ENCODE measurements around the gene SLC1A4. TPM values are rescaled to one million over a fixed set of nuclear protein-coding genes. Genes with fewer than 3 reads are reported as not detected.
"Not testable (repeated sequence)": the region's sequence is repeated elsewhere in the genome, so short reads cannot be mapped to it uniquely, and the experiment has no call there.

SLC1A4 gene
- total RNA-seq, 2 experiments from 2014 or later = 15.7 to 16.7 TPM

GRCh38 chr2:64950226-64951160, 38.7 kb upstream of the SLC1A4 start:
- Mint-ChIP-seq H3K9me3 (ENCODE audit: low read depth) (no peaks in the 10 kb centered on the region), H3K27me3 (no peaks in the 10 kb centered on the region), H3K4me1 (peaks cover 26% of the 10 kb centered on the region), H3K4me3 (no peak overlapping the region), H3K36me3 (ENCODE audit: low read depth) (no peaks in the 10 kb centered on the region), H3K27ac (no peak overlapping the region)
- POLR2A ChIA-PET = no interaction called here
- CTCF ChIA-PET = no interaction called here
- no peak for DNase-seq
- intact Hi-C loops (cut with DNase I, micrococcal nuclease) = no loop called here
- ATAC-seq = no peak

GRCh38 chr2:64951306-64951953, 37.8 kb upstream of the SLC1A4 start:
- intact Hi-C loops (cut with DNase I, micrococcal nuclease) = no loop called here
- Mint-ChIP-seq H3K4me1 (peaks cover 16% of the 10 kb centered on the region), H3K27me3 (no peaks in the 10 kb centered on the region), H3K27ac (no peak overlapping the region), H3K9me3 (ENCODE audit: low read depth) (no peaks in the 10 kb centered on the region), H3K36me3 (ENCODE audit: low read depth) (no peaks in the 10 kb centered on the region), H3K4me3 (no peak overlapping the region)
- no peak for ATAC-seq
- ChIA-PET POLR2A (no interaction called here), CTCF (no interaction called here)
- no peak for DNase-seq

- no peak for DNase-seq
- H3K9me3 Mint-ChIP-seq (ENCODE audit: low read depth) = no peaks in the 10 kb centered on the region
- no peaks in the 10 kb centered on the region for H3K27me3 Mint-ChIP-seq
- no peak for ATAC-seq
- CTCF ChIA-PET = no interaction called here
- no peak overlapping the region for H3K4me3 Mint-ChIP-seq
- intact Hi-C loops (cut with DNase I, micrococcal nuclease) = no loop called here
- no peak overlapping the region for H3K27ac Mint-ChIP-seq
- peaks cover 10% of the 10 kb centered on the region for H3K4me1 Mint-ChIP-seq
- H3K36me3 Mint-ChIP-seq (ENCODE audit: low read depth) = no peaks in the 10 kb centered on the region
- POLR2A ChIA-PET = no interaction called here
These were observed 37.1 kb upstream of the SLC1A4 start for GRCh38 chr2:64952096-64952495.

GRCh38 chr2:64952511-64953482, 36.4 kb upstream of the SLC1A4 start:
- Mint-ChIP-seq H3K27ac (no peak overlapping the region), H3K4me1 (peaks cover 4% of the 10 kb centered on the region), H3K27me3 (no peaks in the 10 kb centered on the region), H3K4me3 (no peak overlapping the region), H3K9me3 (ENCODE audit: low read depth) (no peaks in the 10 kb centered on the region), H3K36me3 (ENCODE audit: low read depth) (no peaks in the 10 kb centered on the region)
- POLR2A ChIA-PET = no interaction called here
- ATAC-seq (no peak), DNase-seq (no peak)
- CTCF ChIA-PET = interaction anchor here (1.2 kb wide), 1 partner anchor 14 kb away, joined by 5 read pairs; no protein-coding TSS in a partner anchor
- intact Hi-C loops (cut with DNase I, micrococcal nuclease) = no loop called here

GRCh38 chr2:64955467-64955866, 33.7 kb upstream of the SLC1A4 start:
- POLR2A ChIA-PET = no interaction called here
- H3K36me3 Mint-ChIP-seq (ENCODE audit: low read depth) = no peaks in the 10 kb centered on the region

GRCh38 chr2:64957109-64957903, 31.9 kb upstream of the SLC1A4 start:
- no peaks in the 10 kb centered on the region for H3K36me3 Mint-ChIP-seq (ENCODE audit: low read depth)
- ATAC-seq (no peak), DNase-seq (no peak)
- CTCF ChIA-PET = interaction anchor here (0.7 to 1.4 kb wide), 3 partner anchors 17 to 40 kb away, joined by 3 read pairs; no protein-coding TSS in a partner anchor
- no peak overlapping the region for H3K4me3 Mint-ChIP-seq
- POLR2A ChIA-PET = no interaction called here
- H3K4me1 Mint-ChIP-seq = no peaks in the 10 kb centered on the region
- intact Hi-C loops (cut with DNase I, micrococcal nuclease) = no loop called here
- no peaks in the 10 kb centered on the region for H3K9me3 Mint-ChIP-seq (ENCODE audit: low read depth)
- no peaks in the 10 kb centered on the region for H3K27me3 Mint-ChIP-seq
- H3K27ac Mint-ChIP-seq = no peak overlapping the region

More at GRCh38 chr2:64955467-64955866, 33.7 kb upstream of the SLC1A4 start:
- Mint-ChIP-seq H3K9me3 (ENCODE audit: low read depth) (no peaks in the 10 kb centered on the region), H3K27me3 (no peaks in the 10 kb centered on the region), H3K27ac (no peak overlapping the region), H3K4me3 (no peak overlapping the region), H3K4me1 (no peaks in the 10 kb centered on the region)
- CTCF ChIA-PET = no interaction called here
- no peak for ATAC-seq
- peak; percentile 13 for DNase-seq
- intact Hi-C loops (cut with DNase I, micrococcal nuclease) = no loop called here

- Mint-ChIP-seq H3K9me3 (ENCODE audit: low read depth) (no peaks in the 10 kb centered on the region), H3K27ac (no peak overlapping the region), H3K4me3 (no peak overlapping the region), H3K4me1 (no peaks in the 10 kb centered on the region), H3K36me3 (ENCODE audit: low read depth) (no peaks in the 10 kb centered on the region), H3K27me3 (no peaks in the 10 kb centered on the region)
- DNase-seq (no peak), ATAC-seq (no peak)
- intact Hi-C loops (cut with DNase I, micrococcal nuclease) = no loop called here
- ChIA-PET POLR2A (no interaction called here), CTCF (interaction anchor here (1.4 kb wide), 1 partner anchor 41 kb away, joined by 3 read pairs; no protein-coding TSS in a partner anchor)
These were observed 30.6 kb upstream of the SLC1A4 start for GRCh38 chr2:64958556-64958955.

- intact Hi-C loops (cut with DNase I, micrococcal nuclease) = no loop called here
- H3K27ac Mint-ChIP-seq = no peak overlapping the region
- no peaks in the 10 kb centered on the region for H3K27me3 Mint-ChIP-seq
- ATAC-seq = no peak
- H3K36me3 Mint-ChIP-seq (ENCODE audit: low read depth) = no peaks in the 10 kb centered on the region
- no peaks in the 10 kb centered on the region for H3K9me3 Mint-ChIP-seq (ENCODE audit: low read depth)
- ChIA-PET CTCF (no interaction called here), POLR2A (no interaction called here)
- no peak for DNase-seq
- no peak overlapping the region for H3K4me3 Mint-ChIP-seq
- no peaks in the 10 kb centered on the region for H3K4me1 Mint-ChIP-seq
These were observed 28.4 kb upstream of the SLC1A4 start for GRCh38 chr2:64960819-64961218.

- H3K36me3 Mint-ChIP-seq (ENCODE audit: low read depth); H3K27me3 Mint-ChIP-seq; H3K9me3 Mint-ChIP-seq (ENCODE audit: low read depth); DNase-seq; H3K27ac Mint-ChIP-seq; intact Hi-C loops (cut with DNase I, micrococcal nuclease); H3K4me3 Mint-ChIP-seq; H3K4me1 Mint-ChIP-seq; ATAC-seq: not testable (repeated sequence)
- CTCF ChIA-PET = interaction anchor here (1.1 kb wide), 1 partner anchor 90 kb away, joined by 4 read pairs; no protein-coding TSS in a partner anchor
- POLR2A ChIA-PET = interaction anchor here (1.2 kb wide), 1 partner anchor 25 kb away, joined by 4 read pairs; no protein-coding TSS in a partner anchor
These were observed 26.1 kb upstream of the SLC1A4 start for GRCh38 chr2:64963138-64963537.

GRCh38 chr2:64963719-64964118, 25.5 kb upstream of the SLC1A4 start:
- H3K4me3 Mint-ChIP-seq = no peak overlapping the region
- ChIA-PET POLR2A (interaction anchor here (1.2 kb wide), 1 partner anchor 25 kb away, joined by 4 read pairs; no protein-coding TSS in a partner anchor), CTCF (interaction anchor here (1.1 to 1.2 kb wide), 2 partner anchors 21 to 90 kb away, joined by 3 to 4 read pairs; no protein-coding TSS in a partner anchor)
- H3K4me1 Mint-ChIP-seq = no peaks in the 10 kb centered on the region
- H3K36me3 Mint-ChIP-seq (ENCODE audit: low read depth) = no peaks in the 10 kb centered on the region
- no peak overlapping the region for H3K27ac Mint-ChIP-seq
- H3K27me3 Mint-ChIP-seq = no peaks in the 10 kb centered on the region
- intact Hi-C loops (cut with DNase I, micrococcal nuclease) = no loop called here
- DNase-seq (no peak), ATAC-seq (no peak)
- no peaks in the 10 kb centered on the region for H3K9me3 Mint-ChIP-seq (ENCODE audit: low read depth)
